Right cardiac atrium (tissue), 5 donors: ENCODE measurements around the gene GABRD. TPM values are rescaled to one million over a fixed set of nuclear protein-coding genes. Genes with fewer than 3 reads are reported as not detected.

Source experiments
- ATAC-seq, 2 donors: fragments of 200-7000 bp; cut with Tn5 transposase; one replicate each; pipeline versions ENCODE4 v1.8.0 to v1.9.1; 2020; ENCODE audit warnings: moderate library complexity in 2 of 2, mild to moderate bottlenecking in 1 of 2
- DNase-seq, 3 donors: peaks; one replicate each; pipeline ENCODE4 v3.0.0-alpha.2; 2020
- H3K27ac ChIP-seq: one replicate; pipeline ENCODE4 v1.5.1; 2013; ENCODE audit warnings: mild to moderate bottlenecking, low read length, control low read depth, moderate library complexity
- H3K27me3 ChIP-seq: one replicate; pipeline ENCODE4 v1.6.1; 2013; ENCODE audit not compliant: control insufficient read depth, insufficient read depth
- H3K4me1 ChIP-seq: one replicate; pipeline ENCODE4 v1.6.1; 2013; ENCODE audit warnings: low read length; ENCODE audit not compliant: control insufficient read depth, insufficient read depth
- H3K4me3 ChIP-seq: one replicate; pipeline ENCODE4 v1.5.1; 2013; ENCODE audit warnings: low read length, control low read depth
- H3K9me3 ChIP-seq: one replicate; pipeline ENCODE4 v1.6.1; 2013; ENCODE audit warnings: low read length; ENCODE audit not compliant: control insufficient read depth
- WGBS: extraction: QIAGEN DNeasy Blood & Tissue Kit; methylation state at CpG from one replicate; pipeline ENCODE4 v1.1.7; 2013; 5-methylcytosine and 5-hydroxymethylcytosine counted together
- intact Hi-C, 4 donors: fragments of 100-400 bp; cut with DNase I; formaldehyde crosslinking; loops; one replicate each; pipeline versions ENCODE4 v1.11.0 to v1.14.0; 2022 to 2023
- polyA plus RNA-seq: library from polyadenylated mRNA; stranded (reverse); fragments of 200-250 nt; gene quantifications from one replicate; pipeline ENCODE4 v1.2.3, GENCODE V29; 2013
- total RNA-seq, 4 donors: library from RNA; stranded (reverse); fragmentation: NEBNext Ultra II Directional; extraction: Animal tissue kit (Norgen Biotek cat#: 25700); gene quantifications; one replicate each; pipeline ENCODE4 v1.2.1, GENCODE V29; 2021
- donor health status: healthy with polysubstance abuse.
- donor health status: DM: no; HTN: yes; CAD: no.
- donor health status: DM: no; HTN: no; CAD: no.
- donor health status: DM: no; HTN: yes; CAD: no; lungs with severe emphysema.
- donor health status: DM: yes; HTN: yes; CAD: no.

The GABRD gene
- total and polyA plus RNA-seq, 5 donors, result 0.26 to 0.85 (median 0.46) TPM; not detected in 1

DNA sequence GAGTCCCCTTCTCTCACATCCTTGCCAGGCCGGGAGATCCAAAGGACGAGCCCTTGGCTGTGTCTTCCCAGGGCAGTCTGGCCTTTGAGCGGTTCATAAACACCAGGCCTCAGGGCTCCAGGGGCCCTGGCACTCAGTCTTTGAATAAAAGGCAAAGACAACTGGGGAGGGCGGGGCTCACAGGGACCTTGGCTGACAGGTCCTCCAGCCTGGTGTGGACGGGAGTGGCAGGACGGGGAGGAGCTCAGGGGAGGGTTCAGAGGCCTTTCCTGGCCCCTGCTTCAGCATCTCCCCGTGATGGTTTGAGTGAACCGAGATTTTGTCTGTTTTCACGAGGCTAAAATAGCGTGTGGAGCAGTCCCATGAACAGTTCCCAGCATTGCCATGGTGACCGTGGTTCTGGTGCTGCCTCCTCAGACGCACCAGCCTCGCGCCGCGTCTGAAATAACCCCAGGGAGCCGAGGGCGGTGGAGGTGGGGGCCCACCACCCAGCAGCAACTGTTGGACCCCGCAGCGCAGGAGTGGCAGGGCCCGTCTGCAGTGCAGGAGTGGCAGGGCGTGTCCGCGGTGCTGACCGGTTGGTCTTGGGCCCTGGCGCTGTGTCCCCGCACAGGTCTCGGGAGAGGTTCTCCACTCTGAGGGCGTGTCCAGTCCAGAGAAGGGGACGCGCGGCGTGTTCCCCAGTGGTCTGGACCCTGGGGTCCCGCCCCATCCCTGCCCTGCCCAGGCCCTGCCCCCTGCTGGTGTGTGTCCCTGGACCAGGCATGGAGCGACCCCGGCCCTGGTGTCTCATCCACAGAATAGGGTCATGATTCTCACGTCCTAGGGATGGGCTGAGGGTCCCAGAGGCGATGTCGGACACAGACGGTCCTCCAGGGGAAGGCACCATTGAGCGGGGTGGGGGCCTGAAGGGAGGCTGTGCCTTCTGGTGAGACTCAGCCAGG lies 24.0 kb downstream of the GABRD start:
- intact Hi-C loops, result loop anchor here in 1 of 4 donors (5.0 kb wide), 1 partner anchor 81 kb away; no protein-coding TSS in a partner anchor
- peak in 2 of 3 donors; percentile 45 to 59 for DNase-seq
- Histone ChIP-seq H3K4me1 (no peaks in the 10 kb centered on the region), H3K27me3 (no peaks in the 10 kb centered on the region), H3K4me3 (no peak overlapping the region), H3K9me3 (no peaks in the 10 kb centered on the region), H3K27ac (no peak overlapping the region)
- 78% methylated on average over 41 of the region's 41 CpGs for WGBS
- no peak for ATAC-seq

- ATAC-seq, result no peak
- 95% methylated on average over 4 of the region's 4 CpGs for WGBS
- intact Hi-C loops, result loop anchor here in 1 of 4 donors (5.0 kb wide), 1 partner anchor 82 kb away; no protein-coding TSS in a partner anchor
- DNase-seq, result peak in 1 of 3 donors; percentile 4
- no peaks in the 10 kb centered on the region for H3K4me1 ChIP-seq
- no peak overlapping the region for H3K27ac ChIP-seq
- no peaks in the 10 kb centered on the region for H3K9me3 ChIP-seq
- no peak overlapping the region for H3K4me3 ChIP-seq
- no peaks in the 10 kb centered on the region for H3K27me3 ChIP-seq
These were observed 24.7 kb downstream of the GABRD start for GRCh38 chr1:2043886-2044285.

- no peak overlapping the region for H3K4me3 ChIP-seq
- no peaks in the 10 kb centered on the region for H3K27me3 ChIP-seq
- H3K27ac ChIP-seq, result no peak overlapping the region
- intact Hi-C loops, result loop anchor here (5.0 kb wide), 4 partner anchors 82 to 102 kb away; no protein-coding TSS in a partner anchor
- WGBS, result 8% methylated on average over 75 of the region's 75 CpGs
- ATAC-seq (peak; percentile 69 to 71), DNase-seq (peak; percentile 72 to 91 (median 90))
- H3K4me1 ChIP-seq, result no peaks in the 10 kb centered on the region
- no peaks in the 10 kb centered on the region for H3K9me3 ChIP-seq
These were observed 25.6 kb downstream of the GABRD start for GRCh38 chr1:2044510-2045319.

- intact Hi-C loops, result loop anchor here in 3 of 4 donors (5.0 kb wide), 4 partner anchors 83 to 103 kb away; no protein-coding TSS in a partner anchor
- no peaks in the 10 kb centered on the region for H3K9me3 ChIP-seq
- H3K27me3 ChIP-seq, result no peaks in the 10 kb centered on the region
- H3K4me1 ChIP-seq, result no peaks in the 10 kb centered on the region
- H3K4me3 ChIP-seq, result no peak overlapping the region
- 42% methylated on average over 15 of the region's 15 CpGs for WGBS
- H3K27ac ChIP-seq, result no peak overlapping the region
- ATAC-seq (no peak), DNase-seq (peak in 2 of 3 donors; percentile 43 to 67)
These were observed 26.5 kb downstream of the GABRD start for GRCh38 chr1:2045468-2046173.

DNA sequence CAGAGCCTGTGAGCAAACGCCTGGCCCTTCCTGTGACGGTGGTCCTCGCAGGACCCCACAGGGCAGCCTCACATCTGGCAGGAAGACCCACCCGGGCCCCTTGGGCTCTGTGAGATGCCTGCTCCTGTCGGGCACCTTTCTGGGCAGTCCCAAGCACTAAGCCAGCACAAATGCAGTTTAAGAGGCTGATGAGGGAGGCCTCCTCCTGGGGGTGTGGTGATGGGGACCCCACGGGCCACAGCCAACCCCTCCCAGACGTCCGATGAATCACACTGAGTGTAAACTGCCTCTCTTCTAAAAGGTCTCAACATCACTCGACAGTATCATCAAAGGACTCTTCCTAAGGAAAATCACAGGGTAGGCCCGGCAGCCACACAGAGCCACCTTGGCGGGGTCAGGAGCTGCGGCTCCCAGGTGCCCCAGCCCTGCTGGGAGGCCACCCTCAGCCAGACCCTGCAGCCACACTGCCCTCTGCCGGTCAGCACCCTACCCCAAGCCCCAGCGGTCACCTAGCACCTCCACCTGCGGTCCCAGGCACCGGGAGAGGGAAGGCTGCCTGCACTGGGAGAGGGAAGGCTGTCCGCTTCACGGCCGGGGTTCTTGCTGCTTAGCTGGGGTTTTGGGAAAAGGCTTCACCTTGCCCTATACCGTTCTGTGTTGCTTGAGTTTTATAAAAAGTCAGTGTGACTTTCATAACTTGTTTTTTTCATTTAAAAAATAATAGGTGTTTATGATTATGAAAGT lies 27.2 kb downstream of the GABRD start:
- WGBS, result 36% methylated on average over 20 of the region's 20 CpGs
- Histone ChIP-seq H3K27ac (no peak overlapping the region), H3K4me1 (no peaks in the 10 kb centered on the region), H3K9me3 (no peaks in the 10 kb centered on the region), H3K4me3 (no peak overlapping the region), H3K27me3 (no peaks in the 10 kb centered on the region)
- ATAC-seq (peak; percentile 17 to 23), DNase-seq (peak in 2 of 3 donors; percentile 75 to 76)
- intact Hi-C loops, result loop anchor here in 3 of 4 donors (5.0 kb wide), 4 partner anchors 84 to 104 kb away; no protein-coding TSS in a partner anchor

- WGBS, result 66% methylated on average over 25 of the region's 25 CpGs
- Histone ChIP-seq H3K27me3 (no peaks in the 10 kb centered on the region), H3K27ac (no peak overlapping the region), H3K4me1 (no peaks in the 10 kb centered on the region), H3K4me3 (no peak overlapping the region), H3K9me3 (no peaks in the 10 kb centered on the region)
- DNase-seq (peak in 2 of 3 donors; percentile 47 to 50), ATAC-seq (no peak)
- intact Hi-C loops, result loop anchor here in 3 of 4 donors (5.0 kb wide), 4 partner anchors 85 to 105 kb away; no protein-coding TSS in a partner anchor
These were observed 28.0 kb downstream of the GABRD start for GRCh38 chr1:2046953-2047748.

GRCh38 chr1:2047749-2048729 lies 28.9 kb downstream of the GABRD start:
- ATAC-seq (no peak), DNase-seq (peak in 2 of 3 donors; percentile 46 to 54)
- no peak overlapping the region for H3K4me3 ChIP-seq
- no peaks in the 10 kb centered on the region for H3K9me3 ChIP-seq
- 77% methylated on average over 25 of the region's 25 CpGs for WGBS
- intact Hi-C loops, result loop anchor here in 3 of 4 donors (5.0 kb wide), 4 partner anchors 86 to 106 kb away; no protein-coding TSS in a partner anchor
- no peaks in the 10 kb centered on the region for H3K4me1 ChIP-seq
- H3K27ac ChIP-seq, result no peak overlapping the region
- no peaks in the 10 kb centered on the region for H3K27me3 ChIP-seq

DNA sequence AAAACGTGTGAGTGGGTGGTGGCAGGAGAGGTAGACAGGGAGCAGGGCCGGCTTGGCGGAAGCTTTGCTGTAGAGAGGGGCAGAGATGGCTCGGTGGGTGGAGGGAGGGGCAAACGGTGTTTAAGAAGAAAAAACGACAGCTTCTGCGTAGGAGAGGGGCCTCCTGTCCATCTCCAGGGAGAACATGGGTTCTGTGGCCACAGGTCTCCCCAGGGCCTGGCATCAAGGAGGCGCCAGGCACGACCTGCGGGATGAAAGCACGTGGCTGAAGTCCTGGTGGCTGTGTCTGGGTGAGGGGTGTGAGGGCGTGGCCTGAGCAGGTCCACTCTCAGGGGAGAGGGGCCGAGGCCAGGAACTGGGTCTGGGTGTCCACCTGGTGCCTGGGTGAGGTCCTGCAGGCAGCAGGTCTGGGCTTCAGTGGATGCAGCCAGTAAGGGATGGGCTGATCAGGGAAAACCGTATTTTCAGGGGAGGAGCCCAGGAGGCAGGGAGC lies 30.1 kb downstream of the GABRD start:
- Histone ChIP-seq H3K9me3 (no peaks in the 10 kb centered on the region), H3K4me3 (peak overlapping the region; percentile 74), H3K4me1 (no peaks in the 10 kb centered on the region), H3K27me3 (no peaks in the 10 kb centered on the region), H3K27ac (no peak overlapping the region)
- intact Hi-C loops, result loop anchor here in 3 of 4 donors (5.0 kb wide), 4 partner anchors 87 to 107 kb away; no protein-coding TSS in a partner anchor
- DNase-seq, result peak in 2 of 3 donors; percentile 39 to 64
- 43% methylated on average over 14 of the region's 14 CpGs for WGBS
- ATAC-seq, result no peak
